Peyer's patch (tissue), 4 donors: ENCODE data around the gene ADCY3. TPM values are rescaled to one million over a fixed set of nuclear protein-coding genes. Genes with fewer than 3 reads are reported as not detected.

Source experiments
- DNase-seq, 3 donors: peaks; one replicate each; pipeline ENCODE4 v3.0.0-alpha.2; 2017 to 2019
- H3K27ac ChIP-seq, 4 donors: fragments of 200-600 bp; sonication (generic); one replicate each; pipeline ENCODE4 v1.5.1; 2016 to 2019
- H3K27me3 ChIP-seq, 2 donors: fragments of 200-600 bp; sonication (generic); one replicate each; pipeline ENCODE4 v1.5.1; 2019
- H3K36me3 ChIP-seq, 3 donors: fragments of 200-600 bp; sonication (generic); one replicate each; pipeline ENCODE4 v1.5.1; 2016 to 2019
- H3K4me1 ChIP-seq, 4 donors: fragments of 200-600 bp; sonication (generic); one replicate each; pipeline ENCODE4 v1.5.1; 2016 to 2019
- H3K4me3 ChIP-seq, 4 donors: fragments of 200-600 bp; sonication (generic); 1 replicate in 3 of 4; 2 replicates in 1 of 4; pipeline ENCODE4 v1.5.1; 2016 to 2019; ENCODE audit warnings: mild to moderate bottlenecking in 1 of 4
- H3K9me3 ChIP-seq, 4 donors: fragments of 200-600 bp; sonication (generic); one replicate each; pipeline ENCODE4 v1.5.1; 2016 to 2019; ENCODE audit warnings: mild to moderate bottlenecking in 1 of 4
- POLR2A ChIP-seq, 2 donors: fragments of 450-650 bp; IDR thresholded peaks; one replicate each; pipeline ENCODE4 v1.5.1; 2017; ENCODE audit warnings: antibody characterized with exemption in 2 of 2, mild to moderate bottlenecking in 2 of 2, moderate library complexity in 2 of 2
- total RNA-seq, 4 donors: library from RNA; depleted of rRNA; stranded (reverse); fragments of >200 nt; gene quantifications; one replicate each; pipeline ENCODE4 v1.1.0, GENCODE V29; 2016
- TF ChIP-seq, protein P1 (sequence below), 6 experiments: fragments of 450-650 bp in 4 of 6; fragments of 200-600 bp in 2 of 6; sonication (generic) in 1 of 6; IDR thresholded peaks; one replicate each; pipeline ENCODE4 v1.5.1; 2017 to 2019; ENCODE audit warnings: antibody characterized with exemption in 6 of 6, mild to moderate bottlenecking in 3 of 6, moderate library complexity in 1 of 6

Gene ADCY3
- total RNA-seq, 4 donors from 2014 or later, result 23.6 to 195 (median 56.4) TPM

DNA sequence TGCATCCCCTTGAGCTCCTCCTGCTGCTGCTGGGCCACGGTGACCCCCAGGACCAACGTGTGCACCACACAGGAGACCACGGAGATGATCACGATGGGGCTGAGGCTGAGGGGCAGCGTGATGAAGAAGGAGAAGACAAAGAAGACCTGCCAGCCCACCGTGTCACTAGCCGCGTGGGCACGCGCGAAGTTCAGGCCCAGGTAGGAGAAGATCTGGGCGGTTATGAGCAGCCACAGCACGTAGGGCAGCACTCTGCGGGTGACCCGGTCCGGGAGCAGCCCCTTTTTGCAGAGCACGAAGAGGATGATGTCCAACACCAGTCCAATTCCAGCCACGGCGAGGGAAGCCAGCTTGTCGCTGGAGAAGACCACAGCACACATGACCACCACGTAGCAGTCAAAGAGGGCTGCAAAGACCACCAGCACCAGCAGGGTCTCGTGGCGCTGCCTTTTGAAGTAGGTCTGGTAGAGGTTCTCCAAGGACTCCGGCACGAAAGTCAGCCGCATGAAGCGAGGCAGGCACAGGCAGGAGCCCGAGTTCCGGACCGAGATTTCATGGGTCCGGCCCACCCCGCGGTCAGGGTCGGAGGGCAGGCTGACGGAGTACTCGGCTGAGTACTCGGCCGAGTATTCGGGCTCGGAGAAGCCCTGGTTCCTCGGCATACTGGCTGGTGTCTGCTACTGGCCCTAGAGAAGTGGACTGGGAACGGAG, 1.6 kb downstream of the ADCY3 start:
- Histone ChIP-seq H3K27me3 (no peaks in the 10 kb centered on the region), H3K36me3 (no peaks in the 10 kb centered on the region), H3K27ac (peak overlapping the region in 2 of 4 donors; percentile 60 to 88), H3K9me3 (no peaks in the 10 kb centered on the region), H3K4me3 (peak overlapping the region; percentile 53 to 88 (median 80)), H3K4me1 (peaks cover 0 to 33% (median 5%) of the 10 kb centered on the region in 4 donors)
- TF ChIP-seq, protein P1, sequence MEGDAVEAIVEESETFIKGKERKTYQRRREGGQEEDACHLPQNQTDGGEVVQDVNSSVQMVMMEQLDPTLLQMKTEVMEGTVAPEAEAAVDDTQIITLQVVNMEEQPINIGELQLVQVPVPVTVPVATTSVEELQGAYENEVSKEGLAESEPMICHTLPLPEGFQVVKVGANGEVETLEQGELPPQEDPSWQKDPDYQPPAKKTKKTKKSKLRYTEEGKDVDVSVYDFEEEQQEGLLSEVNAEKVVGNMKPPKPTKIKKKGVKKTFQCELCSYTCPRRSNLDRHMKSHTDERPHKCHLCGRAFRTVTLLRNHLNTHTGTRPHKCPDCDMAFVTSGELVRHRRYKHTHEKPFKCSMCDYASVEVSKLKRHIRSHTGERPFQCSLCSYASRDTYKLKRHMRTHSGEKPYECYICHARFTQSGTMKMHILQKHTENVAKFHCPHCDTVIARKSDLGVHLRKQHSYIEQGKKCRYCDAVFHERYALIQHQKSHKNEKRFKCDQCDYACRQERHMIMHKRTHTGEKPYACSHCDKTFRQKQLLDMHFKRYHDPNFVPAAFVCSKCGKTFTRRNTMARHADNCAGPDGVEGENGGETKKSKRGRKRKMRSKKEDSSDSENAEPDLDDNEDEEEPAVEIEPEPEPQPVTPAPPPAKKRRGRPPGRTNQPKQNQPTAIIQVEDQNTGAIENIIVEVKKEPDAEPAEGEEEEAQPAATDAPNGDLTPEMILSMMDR (IDR thresholded peaks at IDR 0.05), result no peak
- TF ChIP-seq POLR2A (IDR thresholded peaks at IDR 0.05), result no peak
- no peak for DNase-seq

DNA sequence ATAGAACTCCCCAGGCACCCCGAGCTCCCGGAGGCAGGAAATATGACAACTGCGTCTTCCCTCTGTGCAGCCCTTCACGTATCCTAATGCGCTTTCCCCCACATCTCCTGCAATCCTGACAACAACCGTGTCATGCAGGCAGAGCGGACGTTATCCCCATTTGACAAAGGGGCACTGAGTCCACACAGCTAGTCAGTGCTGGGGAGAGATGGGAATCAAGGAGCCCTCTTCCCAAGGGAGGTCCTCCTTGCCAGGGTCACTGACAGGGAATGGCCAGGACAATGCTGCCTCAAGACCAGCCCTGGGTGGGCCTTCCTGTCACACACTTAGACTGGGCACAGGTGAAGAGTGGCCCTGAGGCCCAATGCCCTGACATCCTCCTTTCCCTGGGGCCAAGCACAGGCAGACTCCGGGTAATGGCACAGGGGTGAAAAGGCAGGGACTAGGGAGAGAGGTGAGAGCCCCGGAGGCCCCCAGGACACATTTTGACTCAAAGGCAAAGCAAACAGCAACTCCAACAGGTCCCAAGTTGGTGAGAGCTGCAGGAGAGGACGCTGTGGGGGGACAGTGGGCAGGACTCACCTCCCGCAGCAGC, 2.2 kb downstream of the ADCY3 start:
- Histone ChIP-seq H3K27ac (peak overlapping the region in 2 of 4 donors; percentile 60 to 88), H3K4me1 (peaks cover 0 to 40% (median 5%) of the 10 kb centered on the region in 4 donors), H3K4me3 (peak overlapping the region in 2 of 4 donors; percentile 83 to 88), H3K36me3 (no peaks in the 10 kb centered on the region), H3K27me3 (no peaks in the 10 kb centered on the region), H3K9me3 (no peaks in the 10 kb centered on the region)
- DNase-seq, result no peak
- TF ChIP-seq, protein P1 (IDR thresholded peaks at IDR 0.05), result no peak
- TF ChIP-seq POLR2A (IDR thresholded peaks at IDR 0.05), result no peak

DNA sequence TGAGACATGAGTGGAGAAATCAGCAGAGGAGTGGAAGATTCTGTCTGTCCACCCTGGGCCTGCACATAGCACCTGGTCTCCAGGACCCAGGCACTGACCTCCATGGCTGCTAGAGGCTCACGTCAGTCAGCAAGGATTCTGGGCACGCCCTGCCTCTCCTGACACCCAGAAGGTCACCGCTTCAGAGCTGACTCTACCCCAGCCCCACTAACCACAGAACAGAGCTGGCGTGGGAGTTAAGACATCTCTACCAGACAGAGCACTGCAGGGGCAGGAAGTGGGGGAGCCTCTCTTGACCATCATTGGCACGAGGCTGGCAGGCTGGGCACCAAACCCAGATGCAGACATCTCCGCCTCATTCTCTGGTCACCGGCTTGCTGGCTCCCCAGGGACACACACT, 3.0 kb downstream of the ADCY3 start:
- Histone ChIP-seq H3K9me3 (no peaks in the 10 kb centered on the region), H3K27ac (no peak overlapping the region), H3K36me3 (no peaks in the 10 kb centered on the region), H3K4me3 (peak overlapping the region in 1 of 4 donors; percentile 88), H3K4me1 (peaks cover 0 to 40% (median 5%) of the 10 kb centered on the region in 4 donors), H3K27me3 (no peaks in the 10 kb centered on the region)
- TF ChIP-seq, protein P1 (IDR thresholded peaks at IDR 0.05), result no peak
- no peak for TF ChIP-seq POLR2A (IDR thresholded peaks at IDR 0.05)
- no peak for DNase-seq

DNA sequence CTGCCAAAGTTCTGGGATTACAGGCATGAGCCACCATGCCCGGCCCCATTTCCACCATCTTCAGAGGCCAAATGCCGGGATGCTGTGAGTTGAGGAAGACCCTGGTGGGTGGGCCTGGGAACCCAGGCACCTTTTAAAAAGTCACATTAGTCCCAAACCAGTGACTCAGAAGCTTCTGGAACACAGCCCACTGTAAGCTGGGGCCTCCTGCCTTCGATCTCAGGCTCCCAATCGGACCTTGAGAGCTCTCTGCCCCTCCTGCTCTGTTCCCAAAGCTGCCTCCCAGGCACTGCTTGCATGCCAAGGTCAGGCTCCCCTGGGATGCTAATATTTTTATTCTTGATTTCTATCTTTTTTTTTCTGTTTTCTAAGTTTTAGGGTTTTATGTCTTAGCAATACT, 4.2 kb downstream of the ADCY3 start:
- H3K4me3 ChIP-seq, result no peak overlapping the region
- TF ChIP-seq, protein P1 (IDR thresholded peaks at IDR 0.05), result no peak
- TF ChIP-seq POLR2A (IDR thresholded peaks at IDR 0.05), result no peak
- no peaks in the 10 kb centered on the region for H3K36me3 ChIP-seq
- no peak for DNase-seq
- H3K27ac ChIP-seq, result peak overlapping the region in 1 of 4 donors; percentile 30
- no peaks in the 10 kb centered on the region for H3K27me3 ChIP-seq
- peaks cover 0 to 36% (median 5%) of the 10 kb centered on the region in 4 donors for H3K4me1 ChIP-seq
- no peaks in the 10 kb centered on the region for H3K9me3 ChIP-seq

DNA sequence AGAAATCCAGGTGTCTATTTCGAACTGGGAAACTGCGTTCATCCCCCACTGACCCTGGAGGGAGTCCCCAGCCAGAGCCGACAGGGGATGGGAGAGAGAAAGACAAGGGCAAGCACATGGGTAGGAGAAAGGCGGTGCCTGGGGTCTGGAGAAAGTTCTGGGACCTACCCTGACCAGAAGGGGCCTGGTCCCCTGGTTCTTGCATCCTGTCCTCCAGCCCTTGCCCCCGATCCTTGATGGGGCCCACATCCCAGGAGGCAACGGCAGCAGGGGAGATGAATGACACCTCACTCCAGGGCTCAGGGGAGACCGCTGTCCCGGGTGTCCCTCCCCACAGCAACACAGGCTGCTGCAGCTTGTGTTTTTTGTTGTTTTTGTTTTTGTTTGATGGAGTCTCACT, 4.9 kb downstream of the ADCY3 start:
- no peak for DNase-seq

More for the DNA sequence above, 4.9 kb downstream of the ADCY3 start:
- H3K27me3 ChIP-seq, result no peaks in the 10 kb centered on the region
- peaks cover 0 to 32% (median 5%) of the 10 kb centered on the region in 4 donors for H3K4me1 ChIP-seq
- no peak for TF ChIP-seq POLR2A (IDR thresholded peaks at IDR 0.05)
- TF ChIP-seq, protein P1 (IDR thresholded peaks at IDR 0.05), result no peak
- H3K27ac ChIP-seq, result peak overlapping the region in 1 of 4 donors; percentile 30
- H3K9me3 ChIP-seq, result no peaks in the 10 kb centered on the region
- H3K36me3 ChIP-seq, result no peaks in the 10 kb centered on the region
- no peak overlapping the region for H3K4me3 ChIP-seq
